BLaER1 treated with 17β-estradiol and CSF1 and Interleukin-3, amounts not matched to agents 10 nM and 100 nM (cell line): ENCODE results near the gene SMIM17.

Experiments used
- H3K27ac ChIP-seq, 11 experiments: shearing (Covaris generic); formaldehyde crosslinking; 2 replicates each; pipeline ENCODE4 v1.8.1; 2022
- H3K27me3 ChIP-seq, 11 experiments: shearing (Covaris generic); formaldehyde crosslinking; 2 replicates each; pipeline ENCODE4 v1.8.1; 2022
- H3K36me3 ChIP-seq, 11 experiments: shearing (Covaris generic); formaldehyde crosslinking; 2 replicates each; pipeline ENCODE4 v1.8.1; 2022
- H3K4me1 ChIP-seq, 10 experiments: shearing (Covaris generic); formaldehyde crosslinking; 2 replicates each; pipeline ENCODE4 v1.8.1; 2022
- H3K4me2 ChIP-seq, 11 experiments: shearing (Covaris generic); formaldehyde crosslinking; 2 replicates each; pipeline ENCODE4 v1.8.1; 2022
- H3K4me3 ChIP-seq, 10 experiments: shearing (Covaris generic); formaldehyde crosslinking; 2 replicates each; pipeline ENCODE4 v1.8.1; 2022
- H3K9ac ChIP-seq, 11 experiments: shearing (Covaris generic); formaldehyde crosslinking; 2 replicates each; pipeline ENCODE4 v1.8.1; 2022
- H3K9me3 ChIP-seq, 11 experiments: shearing (Covaris generic); formaldehyde crosslinking; replicated peaks in 1 of 11; 2 replicates each; pipeline ENCODE4 v1.8.1; 2022
- H4K20me1 ChIP-seq, 11 experiments: shearing (Covaris generic); formaldehyde crosslinking; 2 replicates each; pipeline ENCODE4 v1.8.1; 2022
- Cebpa-rat ChIP-seq, 11 experiments: shearing (Covaris generic); IDR thresholded peaks; 2 replicates each; pipeline ENCODE4 v1.8.1; 2022

SMIM17 gene

DNA sequence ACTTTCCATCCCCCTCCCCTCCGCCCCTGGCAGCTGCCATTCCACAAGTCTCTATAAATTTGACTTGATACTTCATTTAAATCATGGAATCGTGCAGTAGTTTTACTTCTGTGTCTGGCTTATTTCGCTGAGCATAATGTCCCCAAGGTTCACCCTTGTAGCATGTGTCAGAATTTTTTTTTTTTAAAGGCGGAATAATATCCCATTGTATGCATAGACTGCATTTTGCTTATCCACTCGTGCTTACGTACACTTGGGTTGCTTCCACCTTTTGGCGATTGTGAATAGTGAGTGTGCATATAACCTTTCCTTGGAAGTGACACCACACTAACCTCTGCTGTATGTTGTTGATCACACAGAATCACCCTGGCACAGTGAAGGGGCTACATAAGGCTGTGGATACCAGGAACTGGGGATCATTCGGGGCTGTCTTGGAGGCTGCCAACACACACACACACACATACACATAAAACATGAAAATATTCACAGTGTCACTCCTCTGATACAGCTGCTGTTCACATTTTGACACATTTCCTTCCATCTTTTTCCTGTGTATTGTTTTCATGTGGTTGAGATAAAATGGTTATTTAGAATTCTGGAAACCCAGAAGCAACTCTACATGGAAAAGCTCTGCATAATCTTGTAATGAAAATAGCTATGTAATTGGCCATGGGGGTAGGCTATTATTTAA, 34.5 kb upstream of the SMIM17 start:
- Histone ChIP-seq H3K4me1 (no peaks in the 10 kb centered on the region), H3K4me3 (no peak overlapping the region), H3K36me3 (peaks cover 99 to 100% (median 100%) of the 10 kb centered on the region in 11 experiments), H3K9me3 (peaks cover 100% of the 10 kb centered on the region in 11 experiments), H3K27me3 (no peaks in the 10 kb centered on the region), H4K20me1 (peaks cover 0 to 25% (median 0%) of the 10 kb centered on the region in 11 experiments; a peak in 5 of 22 replicates), H3K9ac (no peak overlapping the region), H3K4me2 (no peak overlapping the region), H3K27ac (no peak overlapping the region)
- TF ChIP-seq Cebpa-rat (IDR thresholded peaks at IDR 0.05): no peak

DNA sequence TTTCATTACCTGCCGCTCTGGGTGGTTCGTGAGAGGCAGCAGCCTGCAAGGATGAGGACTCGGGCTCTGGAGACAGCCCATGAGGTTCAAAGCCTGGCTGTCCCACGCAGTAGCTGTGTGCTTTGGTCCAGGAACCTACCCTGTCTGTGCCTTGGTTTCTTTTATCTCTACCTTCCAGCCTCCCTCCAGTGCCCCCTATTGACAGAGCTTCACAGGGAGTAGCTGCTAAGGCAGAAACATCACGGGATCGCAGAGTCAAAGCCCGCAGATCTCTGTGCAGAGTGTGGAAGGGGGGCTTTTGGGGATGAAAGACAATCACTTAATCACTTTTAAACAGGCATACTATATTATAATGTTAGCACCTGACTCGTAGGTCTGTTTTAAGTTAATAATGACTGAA, 31.7 kb upstream of the SMIM17 start:
- H3K36me3 ChIP-seq: peaks cover 98 to 100% (median 100%) of the 10 kb centered on the region in 11 experiments
- TF ChIP-seq Cebpa-rat (IDR thresholded peaks at IDR 0.05): no peak
- H3K9me3 ChIP-seq: peaks cover 100% of the 10 kb centered on the region in 11 experiments
- no peak overlapping the region for H3K9ac ChIP-seq
- no peak overlapping the region for H3K4me2 ChIP-seq
- no peaks in the 10 kb centered on the region for H3K4me1 ChIP-seq
- peaks cover 0 to 29% (median 0%) of the 10 kb centered on the region in 11 experiments; a peak in 4 of 22 replicates for H4K20me1 ChIP-seq
- no peak overlapping the region for H3K27ac ChIP-seq
- no peaks in the 10 kb centered on the region for H3K27me3 ChIP-seq
- 0 out of 20 replicates have a peak overlapping the region, but pooled peaks of 3 of the 10 experiments have one; percentile 2 to 21 (median 8) for H3K4me3 ChIP-seq

GRCh38 chr19:56612737-56613136, 30.2 kb upstream of the SMIM17 start:
- no peak overlapping the region for H3K9ac ChIP-seq
- no peak overlapping the region for H3K4me2 ChIP-seq
- no peaks in the 10 kb centered on the region for H3K4me1 ChIP-seq
- H3K36me3 ChIP-seq: peaks cover 98 to 100% (median 100%) of the 10 kb centered on the region in 11 experiments
- no peak overlapping the region for H3K27ac ChIP-seq
- no peak overlapping the region for H3K4me3 ChIP-seq
- no peak for TF ChIP-seq Cebpa-rat (IDR thresholded peaks at IDR 0.05)
- peaks cover 0 to 37% (median 0%) of the 10 kb centered on the region in 11 experiments; a peak in 5 of 22 replicates for H4K20me1 ChIP-seq
- H3K27me3 ChIP-seq: no peaks in the 10 kb centered on the region
- peaks cover 100% of the 10 kb centered on the region in 11 experiments for H3K9me3 ChIP-seq

- Histone ChIP-seq H3K9me3 (peaks cover 98 to 100% (median 99%) of the 10 kb centered on the region in 11 experiments), H3K4me3 (no peak overlapping the region), H3K4me1 (no peaks in the 10 kb centered on the region), H4K20me1 (peaks cover 0 to 37% (median 0%) of the 10 kb centered on the region in 11 experiments; a peak in 5 of 22 replicates), H3K27me3 (no peaks in the 10 kb centered on the region), H3K4me2 (no peak overlapping the region), H3K36me3 (peaks cover 96 to 99% (median 98%) of the 10 kb centered on the region in 11 experiments), H3K27ac (no peak overlapping the region), H3K9ac (no peak overlapping the region)
- TF ChIP-seq Cebpa-rat (IDR thresholded peaks at IDR 0.05): no peak
Measured at GRCh38 chr19:56613639-56614038, 29.3 kb upstream of the SMIM17 start.

DNA sequence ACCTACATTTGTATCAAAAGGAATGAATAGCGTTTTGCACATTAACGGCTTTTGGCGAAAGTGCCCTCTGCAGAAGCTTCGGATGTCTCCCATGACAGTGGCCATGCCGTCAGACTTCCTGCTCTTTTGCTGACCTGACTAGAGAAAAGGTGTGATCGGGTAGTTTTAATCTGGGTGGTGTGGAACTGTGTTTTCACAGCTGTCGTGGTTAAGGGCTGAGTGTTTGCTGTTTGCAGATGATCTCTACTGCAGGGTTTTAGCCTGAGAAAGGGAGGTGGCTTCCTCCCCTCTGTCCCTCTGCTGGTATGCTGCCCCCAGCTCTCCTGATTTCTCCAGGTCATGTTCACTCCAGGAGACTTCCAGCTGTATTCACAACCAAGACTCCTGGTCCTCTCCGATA, 25.4 kb upstream of the SMIM17 start:
- H3K36me3 ChIP-seq: peaks cover 89 to 99% (median 97%) of the 10 kb centered on the region in 11 experiments
- TF ChIP-seq Cebpa-rat (IDR thresholded peaks at IDR 0.05): no peak
- no peak overlapping the region for H3K27ac ChIP-seq
- H3K9ac ChIP-seq: no peak overlapping the region
- H3K4me3 ChIP-seq: 0 out of 20 replicates have a peak overlapping the region, but pooled peaks of 1 of the 10 experiments have one; percentile 5
- no peak overlapping the region for H3K4me2 ChIP-seq
- peaks cover 98 to 100% (median 99%) of the 10 kb centered on the region in 11 experiments for H3K9me3 ChIP-seq
- H3K27me3 ChIP-seq: no peaks in the 10 kb centered on the region
- peaks cover 0 to 49% (median 0%) of the 10 kb centered on the region in 11 experiments; a peak in 8 of 22 replicates for H4K20me1 ChIP-seq
- no peaks in the 10 kb centered on the region; a peak in 2 of 20 replicates for H3K4me1 ChIP-seq

DNA sequence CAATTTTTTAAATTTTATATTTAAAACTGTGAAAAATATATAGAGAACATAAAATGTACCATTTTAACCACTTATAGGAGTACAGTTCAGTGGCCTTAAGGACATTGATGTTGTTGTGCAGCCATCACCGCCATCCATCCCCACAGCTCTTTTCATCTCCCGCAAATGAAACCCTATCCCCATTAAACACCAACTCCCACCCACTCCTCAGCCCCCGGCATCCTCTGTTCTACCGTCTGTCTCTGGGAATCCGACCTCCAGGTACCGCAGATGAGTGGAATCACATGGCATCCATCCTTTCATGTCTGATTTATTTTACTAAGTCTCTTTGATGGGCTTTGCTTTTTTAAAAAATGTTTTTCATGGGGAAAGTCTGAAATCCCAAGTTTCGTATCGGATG, 23.8 kb upstream of the SMIM17 start:
- TF ChIP-seq Cebpa-rat (IDR thresholded peaks at IDR 0.05): no peak
- H3K27ac ChIP-seq: no peak overlapping the region
- peaks cover 0 to 56% (median 0%) of the 10 kb centered on the region in 11 experiments; a peak in 7 of 22 replicates for H4K20me1 ChIP-seq
- H3K4me1 ChIP-seq: no peaks in the 10 kb centered on the region; a peak in 2 of 20 replicates
- H3K4me2 ChIP-seq: no peak overlapping the region
- H3K9ac ChIP-seq: no peak overlapping the region
- H3K36me3 ChIP-seq: peaks cover 89 to 99% (median 97%) of the 10 kb centered on the region in 11 experiments
- H3K4me3 ChIP-seq: no peak overlapping the region
- no peaks in the 10 kb centered on the region for H3K27me3 ChIP-seq
- peaks cover 84 to 100% (median 97%) of the 10 kb centered on the region in 11 experiments for H3K9me3 ChIP-seq

DNA sequence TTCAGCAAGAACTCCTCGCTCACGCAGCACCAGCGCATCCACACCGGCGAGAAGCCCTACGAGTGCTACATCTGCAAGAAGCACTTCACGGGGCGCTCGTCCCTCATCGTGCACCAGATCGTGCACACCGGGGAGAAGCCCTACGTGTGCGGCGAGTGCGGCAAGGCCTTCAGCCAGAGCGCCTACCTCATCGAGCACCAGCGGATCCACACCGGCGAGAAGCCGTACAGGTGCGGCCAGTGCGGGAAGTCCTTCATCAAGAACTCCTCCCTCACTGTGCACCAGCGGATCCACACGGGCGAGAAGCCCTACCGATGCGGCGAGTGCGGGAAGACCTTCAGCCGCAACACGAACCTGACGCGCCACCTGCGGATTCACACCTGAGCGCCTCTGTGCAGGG, 20.6 kb upstream of the SMIM17 start:
- H3K9ac ChIP-seq: no peak overlapping the region
- no peaks in the 10 kb centered on the region; a peak in 2 of 20 replicates for H3K4me1 ChIP-seq
- peaks cover 55 to 89% (median 81%) of the 10 kb centered on the region in 11 experiments for H3K9me3 ChIP-seq
- H3K36me3 ChIP-seq: peaks cover 69 to 91% (median 81%) of the 10 kb centered on the region in 11 experiments
- no peak overlapping the region for H3K4me2 ChIP-seq
- peaks cover 0 to 67% (median 0%) of the 10 kb centered on the region in 11 experiments; a peak in 8 of 22 replicates for H4K20me1 ChIP-seq
- H3K27ac ChIP-seq: no peak overlapping the region
- no peak overlapping the region for H3K4me3 ChIP-seq
- no peaks in the 10 kb centered on the region for H3K27me3 ChIP-seq
- no peak for TF ChIP-seq Cebpa-rat (IDR thresholded peaks at IDR 0.05)

DNA sequence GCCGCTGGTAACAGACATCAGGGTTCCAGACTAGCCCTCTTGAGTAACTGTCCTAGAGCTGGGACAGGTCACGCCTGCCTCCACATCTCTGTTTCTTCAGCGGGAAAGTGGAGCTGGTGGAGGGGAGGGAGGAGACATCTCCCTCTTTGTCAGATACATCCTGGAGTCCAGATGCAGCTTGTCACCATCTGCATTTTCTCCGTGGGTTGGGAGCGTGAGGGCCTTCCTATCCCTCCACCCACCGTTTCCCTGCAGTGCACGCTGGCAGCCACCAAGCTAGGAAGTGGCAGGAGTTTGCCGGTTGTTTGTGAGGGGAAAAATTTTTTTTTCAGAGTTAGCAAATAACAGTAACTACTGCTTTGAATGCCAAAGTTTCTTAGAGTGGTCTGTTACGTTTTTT, 20.0 kb upstream of the SMIM17 start:
- Histone ChIP-seq H3K9ac (no peak overlapping the region), H3K9me3 (peaks cover 49 to 89% (median 77%) of the 10 kb centered on the region in 11 experiments), H3K36me3 (peaks cover 62 to 86% (median 75%) of the 10 kb centered on the region in 11 experiments)

GRCh38 chr19:56625708-56626107, 17.3 kb upstream of the SMIM17 start:
- no peak for TF ChIP-seq Cebpa-rat (IDR thresholded peaks at IDR 0.05)
- H3K4me3 ChIP-seq: no peak overlapping the region
- no peaks in the 10 kb centered on the region for H3K4me1 ChIP-seq
- H4K20me1 ChIP-seq: peaks cover 0 to 66% (median 0%) of the 10 kb centered on the region in 11 experiments; a peak in 7 of 22 replicates
- no peak overlapping the region for H3K27ac ChIP-seq
- H3K27me3 ChIP-seq: no peaks in the 10 kb centered on the region
- no peak overlapping the region for H3K4me2 ChIP-seq
- peaks cover 47 to 67% (median 52%) of the 10 kb centered on the region in 11 experiments for H3K36me3 ChIP-seq
- peaks cover 32 to 89% (median 70%) of the 10 kb centered on the region in 11 experiments for H3K9me3 ChIP-seq
- no peak overlapping the region for H3K9ac ChIP-seq

More for the DNA sequence above, 20.0 kb upstream of the SMIM17 start:
- TF ChIP-seq Cebpa-rat (IDR thresholded peaks at IDR 0.05): no peak
- Histone ChIP-seq H4K20me1 (peaks cover 0 to 73% (median 0%) of the 10 kb centered on the region in 11 experiments; a peak in 8 of 22 replicates), H3K4me2 (no peak overlapping the region), H3K4me3 (no peak overlapping the region), H3K4me1 (no peaks in the 10 kb centered on the region; a peak in 2 of 20 replicates), H3K27ac (no peak overlapping the region), H3K27me3 (no peaks in the 10 kb centered on the region)
